ENCODE measurements around the gene GGCX. TPM values are rescaled to one million over a fixed set of nuclear protein-coding genes. Genes with fewer than 3 reads are reported as not detected.
"Not testable (repeated sequence)": the region's sequence is repeated elsewhere in the genome, so short reads cannot be mapped to it uniquely, and the experiment has no call there.

Gene GGCX
- polyA plus RNA-seq, 3 donors, result 9.0 to 31.3 (median 25.5) TPM

DNA sequence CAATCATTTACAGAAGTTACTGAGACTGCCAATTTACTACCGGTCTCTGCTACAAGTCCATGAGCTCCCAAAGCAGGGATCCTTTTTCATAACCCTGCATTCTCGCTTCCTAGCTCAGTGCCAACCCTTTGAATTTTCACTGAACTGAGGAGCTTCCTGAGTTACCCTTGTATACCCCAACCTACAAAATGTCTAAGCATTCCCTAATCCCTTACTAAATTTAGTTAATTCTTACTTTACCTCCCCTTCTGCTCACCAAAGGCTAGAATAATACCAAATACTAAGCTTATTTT is 12.7 kb downstream of the GGCX start:
- H3K27ac ChIP-seq (ENCODE audit: low read depth, low read length), result peak overlapping the region; percentile 63
- 53 to 59% (median 55%) methylated on average over 2 of the region's 2 CpGs for WGBS, 3 donors

GRCh38 chr2:85547859-85548607 is 13.3 kb downstream of the GGCX start:
- WGBS, 3 donors, result 50 to 79% (median 76%) methylated on average over 6 of the region's 6 CpGs
- peak overlapping the region; percentile 63 for H3K27ac ChIP-seq (ENCODE audit: low read depth, low read length)

GRCh38 chr2:85547089-85547858 is 14.0 kb downstream of the GGCX start:
- no peak overlapping the region for H3K27ac ChIP-seq (ENCODE audit: low read depth, low read length)

GRCh38 chr2:85545780-85546240 is 15.5 kb downstream of the GGCX start:
- 80 to 90% (median 87%) methylated on average over 5 of the region's 5 CpGs for WGBS, 3 donors
- no peak overlapping the region for H3K27ac ChIP-seq (ENCODE audit: low read depth, low read length)

More at GRCh38 chr2:85547089-85547858, 14.0 kb downstream of the GGCX start:
- 48 to 88% (median 85%) methylated on average over 1 of the region's 1 CpG for WGBS, 3 donors

DNA sequence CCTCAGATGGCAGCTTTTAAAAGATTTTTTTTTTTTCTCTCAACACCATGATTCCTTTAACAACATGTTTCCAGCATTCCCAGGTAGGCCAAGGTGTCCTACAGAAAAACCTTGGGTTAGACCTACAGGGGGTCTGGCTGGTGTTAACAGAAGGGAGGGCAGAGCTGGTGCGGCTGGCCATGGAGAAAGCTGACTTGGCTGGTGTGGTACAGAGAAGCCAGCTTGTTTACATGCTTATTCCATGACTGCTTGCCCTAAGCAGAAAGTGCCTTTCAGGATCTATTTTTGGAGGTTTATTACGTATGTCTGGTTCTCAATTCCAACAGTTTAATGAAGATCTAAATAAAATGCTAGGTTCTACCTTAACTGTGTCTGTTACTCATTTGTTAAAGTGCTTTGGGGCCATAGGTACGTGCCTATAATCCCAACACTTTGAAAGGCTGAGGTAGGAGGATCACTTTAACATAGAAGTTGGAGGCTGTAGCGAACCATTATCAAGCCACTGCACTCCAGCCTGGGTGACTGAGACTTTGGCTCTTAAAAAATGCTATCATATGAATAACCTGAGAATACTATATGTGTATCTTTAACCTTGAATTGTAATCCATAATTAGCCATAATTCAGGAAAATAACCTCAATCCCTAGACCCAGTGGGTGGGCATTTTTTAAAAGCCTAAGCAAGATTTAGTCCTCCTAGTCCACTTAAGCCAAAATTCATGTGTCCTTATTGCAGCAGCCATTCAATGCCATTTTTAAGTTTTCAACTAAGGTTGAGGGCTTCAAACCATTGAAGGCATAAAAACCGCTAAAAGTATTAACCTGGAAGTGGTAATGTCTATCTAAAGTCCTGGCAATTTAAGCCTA is 16.1 kb downstream of the GGCX start:
- not testable (repeated sequence) for H3K27ac ChIP-seq (ENCODE audit: low read depth, low read length)
- WGBS, 3 donors, result 75 to 87% (median 79%) methylated on average over 5 of the region's 5 CpGs

DNA sequence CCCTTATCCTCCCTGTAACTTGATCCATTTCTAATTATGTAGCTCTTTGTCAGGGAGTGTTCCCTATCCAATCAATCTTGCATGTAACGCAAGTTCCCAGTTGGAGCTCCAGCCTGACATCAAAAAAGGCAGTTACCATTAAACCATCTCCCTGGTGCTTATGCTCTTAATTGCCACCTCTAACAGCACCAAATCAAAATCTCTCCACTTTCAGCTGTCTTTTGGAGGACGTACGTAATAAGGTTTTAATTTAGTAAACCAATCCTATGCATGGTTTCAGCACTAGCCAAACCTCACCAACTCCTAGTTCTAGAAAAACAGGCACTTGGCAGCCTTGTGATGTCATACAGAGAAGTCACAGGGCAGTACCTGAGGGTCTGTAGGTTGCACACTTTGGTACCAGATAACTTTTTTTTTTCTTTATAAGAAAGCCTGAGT is 17.0 kb downstream of the GGCX start:
- H3K27ac ChIP-seq (ENCODE audit: low read depth, low read length), result not testable (repeated sequence)
- WGBS, 3 donors, result 73 to 82% (median 76%) methylated on average over 3 of the region's 3 CpGs

DNA sequence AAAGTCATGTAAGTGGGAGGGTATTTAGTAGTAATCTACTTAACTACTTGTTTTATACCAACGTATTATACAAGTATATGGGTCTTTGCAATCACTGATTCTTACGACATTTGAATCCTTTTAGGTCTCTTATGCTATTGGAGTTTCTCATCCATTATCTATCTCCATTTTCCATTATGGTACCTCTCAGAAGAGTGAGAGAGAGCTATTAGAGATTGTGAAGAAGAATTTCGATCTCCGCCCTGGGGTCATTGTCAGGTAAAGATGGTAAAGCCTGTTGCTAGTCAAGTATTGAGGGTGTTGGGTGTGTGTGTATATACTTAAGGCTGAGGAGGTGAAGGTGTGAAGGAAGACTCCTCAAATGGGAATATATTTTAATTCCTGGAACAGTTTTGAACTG is 18.5 kb downstream of the GGCX start:
- no peak overlapping the region for H3K27ac ChIP-seq (ENCODE audit: low read depth, low read length)
- WGBS, 3 donors, result 63 to 85% (median 76%) methylated on average over 4 of the region's 4 CpGs

DNA sequence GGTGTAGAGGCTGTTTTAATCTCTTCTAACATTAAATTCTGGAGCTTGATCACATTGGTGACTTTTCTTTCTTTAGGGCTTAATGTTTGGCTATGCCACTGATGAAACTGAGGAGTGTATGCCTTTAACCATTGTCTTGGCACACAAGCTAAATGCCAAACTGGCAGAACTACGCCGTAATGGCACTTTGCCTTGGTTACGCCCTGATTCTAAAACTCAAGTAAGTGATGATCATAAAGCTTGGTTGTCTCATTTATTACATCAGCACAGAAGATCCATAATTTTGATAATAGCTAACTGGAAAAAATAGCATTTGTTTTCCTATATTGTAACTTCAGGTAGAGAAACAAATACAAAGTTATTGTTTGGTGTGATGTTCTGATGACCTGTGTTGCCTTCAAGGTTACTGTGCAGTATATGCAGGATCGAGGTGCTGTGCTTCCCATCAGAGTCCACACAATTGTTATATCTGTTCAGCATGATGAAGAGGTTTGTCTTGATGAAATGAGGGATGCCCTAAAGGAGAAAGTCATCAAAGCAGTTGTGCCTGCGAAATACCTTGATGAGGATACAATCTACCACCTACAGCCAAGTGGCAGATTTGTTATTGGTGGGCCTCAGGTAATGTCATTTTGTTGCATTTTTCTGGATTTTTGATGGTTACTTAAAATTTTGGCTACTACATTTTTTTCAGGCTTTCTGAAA is 19.4 kb downstream of the GGCX start:
- 32 to 60% (median 57%) methylated on average over 5 of the region's 5 CpGs for WGBS, 3 donors
- no peak overlapping the region for H3K27ac ChIP-seq (ENCODE audit: low read depth, low read length)

DNA sequence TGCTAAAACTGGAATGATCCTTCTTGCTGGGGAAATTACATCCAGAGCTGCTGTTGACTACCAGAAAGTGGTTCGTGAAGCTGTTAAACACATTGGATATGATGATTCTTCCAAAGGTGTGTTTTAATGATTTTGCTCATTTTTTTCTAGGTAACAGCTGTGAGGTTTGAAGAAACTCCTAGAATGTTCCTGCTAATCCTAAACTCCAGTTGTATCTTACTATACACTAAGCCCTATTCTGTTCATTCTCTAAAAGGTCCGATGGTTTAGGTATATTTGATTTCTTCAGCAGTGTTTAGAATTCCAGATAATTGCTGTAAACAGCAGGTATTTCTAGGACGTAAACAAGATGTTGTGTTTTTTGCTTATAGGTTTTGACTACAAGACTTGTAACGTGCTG is 20.0 kb downstream of the GGCX start:
- 26 to 37% (median 36%) methylated on average over 4 of the region's 4 CpGs for WGBS, 3 donors
- H3K27ac ChIP-seq (ENCODE audit: low read depth, low read length), result no peak overlapping the region

DNA sequence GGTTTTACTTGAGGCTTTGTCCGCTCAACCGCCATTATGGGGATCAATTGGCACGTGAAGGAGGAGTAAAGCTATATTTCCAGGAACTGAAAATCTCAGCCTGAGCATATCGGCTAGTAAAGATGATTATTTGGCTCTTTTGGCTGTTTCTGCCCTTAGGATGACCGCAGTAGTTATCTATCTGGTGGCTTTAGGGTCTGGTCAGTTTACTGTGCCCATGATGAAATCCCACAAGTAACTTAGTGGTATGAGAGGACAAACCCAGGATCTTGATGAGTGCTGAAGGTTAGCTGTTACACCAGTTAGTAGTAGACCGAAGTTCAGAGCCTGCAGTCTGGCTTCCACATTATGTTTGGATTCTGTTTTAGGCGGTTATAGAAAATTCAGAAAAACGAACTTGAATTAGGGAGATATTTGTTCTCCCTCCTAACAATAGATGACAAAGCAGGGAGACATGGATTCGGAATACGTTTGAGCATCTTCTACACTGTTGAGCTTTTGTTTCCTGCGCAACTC is 21.1 kb downstream of the GGCX start:
- H3K27ac ChIP-seq (ENCODE audit: low read depth, low read length), result peak overlapping the region; percentile 83
- WGBS, 3 donors, result 4 to 8% (median 5%) methylated on average over 11 of the region's 11 CpGs

DNA sequence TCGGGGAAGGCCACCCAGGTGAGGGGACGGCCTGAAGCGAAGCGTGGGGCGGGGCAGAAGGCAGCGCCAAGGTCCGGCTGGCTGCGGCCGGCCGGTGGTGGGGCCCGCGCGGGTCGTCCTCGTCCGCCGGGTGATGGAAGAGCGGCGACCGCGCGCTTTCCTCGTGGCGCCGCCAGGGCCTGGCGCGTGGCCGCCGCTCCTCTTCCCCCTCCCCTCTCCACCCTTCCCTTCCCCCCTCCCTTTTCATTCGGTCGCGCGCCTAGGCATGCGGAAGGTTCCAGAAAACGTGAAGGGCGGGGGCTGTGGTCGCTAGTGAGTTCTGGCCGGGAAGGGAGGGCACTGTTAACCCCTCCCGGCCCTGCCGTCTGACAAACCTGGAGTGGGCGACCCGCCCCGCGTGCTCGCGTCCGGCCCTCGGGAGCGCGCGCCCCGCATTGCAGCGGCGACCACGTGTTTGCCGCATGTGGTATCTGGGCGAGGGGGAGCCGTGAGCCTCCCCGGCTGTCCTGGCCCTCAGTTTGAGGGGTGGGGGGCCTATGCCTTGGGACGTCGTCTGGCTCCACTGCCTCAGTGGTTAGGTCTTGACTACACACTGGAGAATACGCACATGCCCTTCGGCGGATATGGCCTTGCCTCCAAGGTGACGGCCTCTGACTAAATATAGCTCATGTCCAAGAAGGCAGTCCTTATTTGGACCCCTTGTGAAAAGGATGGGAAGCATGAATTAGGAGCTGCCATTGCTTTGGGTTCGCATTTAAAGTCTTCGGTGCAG is 21.7 kb downstream of the GGCX start:
- H3K27ac ChIP-seq (ENCODE audit: low read depth, low read length), result peak overlapping the region; percentile 83
- 0% methylated on average over 55 to 67 of the region's 67 CpGs for WGBS, 3 donors

GRCh38 chr2:85538507-85539360 is 22.6 kb downstream of the GGCX start, which contains the start of gene MAT2A:
TSS of gene MAT2A (plus strand) at chr2:85539168. CDS start at chr2:85539288, 120 bp downstream.
- H3K27ac ChIP-seq (ENCODE audit: low read depth, low read length), result peak within 1 kb of the TSS; percentile 97
- WGBS, 3 donors, result 0 to 1% (median 0%) methylated on average over 88 to 92 of the region's 92 CpGs

GRCh38 chr2:85537600-85538506 is 23.4 kb downstream of the GGCX start:
- WGBS, 3 donors, result 1% methylated on average over 35 of the region's 35 CpGs
- peak overlapping the region; percentile 97 for H3K27ac ChIP-seq (ENCODE audit: low read depth, low read length)

- H3K27ac ChIP-seq (ENCODE audit: low read depth, low read length), result no peak overlapping the region
- WGBS, 3 donors, result 79 to 86% (median 83%) methylated on average over 3 of the region's 3 CpGs
These were observed 24.8 kb downstream of the GGCX start for GRCh38 chr2:85536479-85536878.

DNA sequence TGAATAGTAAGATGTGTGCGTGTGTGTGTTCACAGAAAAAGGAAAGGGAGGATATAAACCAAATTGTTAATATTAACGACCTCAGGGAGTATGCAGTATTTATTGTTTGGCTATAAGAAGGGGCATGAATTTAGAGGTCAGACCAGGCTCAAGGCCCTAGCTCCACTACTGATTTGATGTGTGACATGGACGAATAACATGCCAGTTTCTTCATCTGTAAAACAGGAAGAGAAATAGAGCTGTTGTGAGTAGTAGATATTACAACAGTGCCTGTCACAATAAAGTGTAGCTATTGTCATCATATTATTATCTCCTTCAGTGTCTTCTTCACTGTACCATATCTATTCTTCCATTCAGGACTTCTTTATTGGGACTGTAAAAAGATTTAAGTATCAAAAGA is 26.4 kb downstream of the GGCX start:
- WGBS, 3 donors, result 59 to 77% (median 65%) methylated on average over 3 of the region's 3 CpGs
- H3K27ac ChIP-seq (ENCODE audit: low read depth, low read length), result no peak overlapping the region

All from adipose tissue (tissue), 3 donors.